ENCODE measurements around the gene CCNL2. TPM values are rescaled to one million over a fixed set of nuclear protein-coding genes. Genes with fewer than 3 reads are reported as not detected.

The CCNL2 gene
- total RNA-seq, 4 donors from 2014 or later, result 35.0 to 91.1 (median 43.7) TPM

GRCh38 chr1:1338278-1338677, 60.9 kb downstream of the CCNL2 start:
- intact Hi-C loops (cut with DNase I; ENCODE audit: low total_unique reads), result no loop called here
- no peak for DNase-seq
- no peak for ATAC-seq
- H3K4me1 ChIP-seq, result peaks cover 6 to 23% of the 10 kb centered on the region in 2 donors
- H3K4me3 ChIP-seq, result no peak overlapping the region
- TF ChIP-seq CTCF (IDR thresholded peaks at IDR 0.05 in 4 of 5, conservative IDR thresholded peaks at IDR 0.05 in 1 of 5) (no peak), POLR2A (IDR thresholded peaks at IDR 0.05) (no peak)
- no peak overlapping the region for H3K27ac ChIP-seq
- H3K36me3 ChIP-seq, result peaks cover 0 to 57% of the 10 kb centered on the region in 2 donors
- no peaks in the 10 kb centered on the region for H3K9me3 ChIP-seq
- in situ Hi-C loops (cut with MboI; ENCODE audit: low sequenced_read_pairs in 4 of 4), result no loop called here
- H3K27me3 ChIP-seq, result no peaks in the 10 kb centered on the region

- DNase-seq (no peak), ATAC-seq (no peak)
- Histone ChIP-seq H3K36me3 (peaks cover 0 to 57% of the 10 kb centered on the region in 2 donors), H3K27ac (no peak overlapping the region), H3K4me1 (peaks cover 4 to 22% of the 10 kb centered on the region in 2 donors), H3K4me3 (no peak overlapping the region), H3K27me3 (no peaks in the 10 kb centered on the region), H3K9me3 (no peaks in the 10 kb centered on the region)
- intact Hi-C loops (cut with DNase I; ENCODE audit: low total_unique reads), result no loop called here
- no peak for TF ChIP-seq CTCF (IDR thresholded peaks at IDR 0.05 in 4 of 5, conservative IDR thresholded peaks at IDR 0.05 in 1 of 5)
- no peak for TF ChIP-seq POLR2A (IDR thresholded peaks at IDR 0.05)
- in situ Hi-C loops (cut with MboI; ENCODE audit: low sequenced_read_pairs in 4 of 4), result no loop called here
Observed at GRCh38 chr1:1337793-1338147, 61.4 kb downstream of the CCNL2 start.

GRCh38 chr1:1336931-1337792, 62.0 kb downstream of the CCNL2 start:
- Histone ChIP-seq H3K27ac (no peak overlapping the region), H3K4me1 (peaks cover 8 to 16% of the 10 kb centered on the region in 2 donors), H3K27me3 (no peaks in the 10 kb centered on the region), H3K9me3 (no peaks in the 10 kb centered on the region), H3K4me3 (no peak overlapping the region), H3K36me3 (peaks cover 0 to 57% of the 10 kb centered on the region in 2 donors)
- no peak for ATAC-seq
- intact Hi-C loops (cut with DNase I; ENCODE audit: low total_unique reads) (no loop called here), in situ Hi-C loops (cut with MboI; ENCODE audit: low sequenced_read_pairs in 4 of 4) (no loop called here)
- TF ChIP-seq CTCF (IDR thresholded peaks at IDR 0.05 in 4 of 5, conservative IDR thresholded peaks at IDR 0.05 in 1 of 5), result no peak
- no peak for TF ChIP-seq POLR2A (IDR thresholded peaks at IDR 0.05)
- no peak for DNase-seq

GRCh38 chr1:1336446-1336845, 62.7 kb downstream of the CCNL2 start:
- no peak for TF ChIP-seq POLR2A (IDR thresholded peaks at IDR 0.05)
- TF ChIP-seq CTCF (IDR thresholded peaks at IDR 0.05 in 4 of 5, conservative IDR thresholded peaks at IDR 0.05 in 1 of 5), result no peak
- ATAC-seq, result no peak
- Histone ChIP-seq H3K36me3 (peaks cover 0 to 53% of the 10 kb centered on the region in 2 donors), H3K4me1 (peaks cover 8 to 13% of the 10 kb centered on the region in 2 donors), H3K9me3 (no peaks in the 10 kb centered on the region), H3K27ac (no peak overlapping the region), H3K27me3 (no peaks in the 10 kb centered on the region), H3K4me3 (no peak overlapping the region)
- intact Hi-C loops (cut with DNase I; ENCODE audit: low total_unique reads) (no loop called here), in situ Hi-C loops (cut with MboI; ENCODE audit: low sequenced_read_pairs in 4 of 4) (no loop called here)
- DNase-seq, result no peak
